Measurements from ENCODE around the gene AGBL1.

Gene AGBL1

DNA sequence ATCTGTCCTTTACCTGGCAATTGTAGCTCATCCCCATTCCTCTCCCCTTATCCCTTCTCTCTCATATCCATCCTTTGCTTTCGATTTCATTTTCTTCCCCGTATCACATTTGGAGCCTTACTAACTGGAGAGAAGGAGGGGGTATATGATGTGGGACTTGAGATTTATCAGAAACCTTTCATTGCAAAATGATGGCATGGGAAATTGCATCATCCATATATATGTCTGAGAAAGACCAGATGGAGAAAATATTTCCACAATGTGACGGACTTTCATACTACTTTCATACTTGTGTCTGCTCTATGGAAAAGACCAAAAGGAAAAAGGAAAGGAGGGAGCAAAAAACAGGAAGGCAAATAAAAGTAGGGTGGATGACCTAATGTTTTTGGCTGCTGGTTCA, 675.2 kb downstream of the AGBL1 start:
- no peak for DNase-seq

DNA sequence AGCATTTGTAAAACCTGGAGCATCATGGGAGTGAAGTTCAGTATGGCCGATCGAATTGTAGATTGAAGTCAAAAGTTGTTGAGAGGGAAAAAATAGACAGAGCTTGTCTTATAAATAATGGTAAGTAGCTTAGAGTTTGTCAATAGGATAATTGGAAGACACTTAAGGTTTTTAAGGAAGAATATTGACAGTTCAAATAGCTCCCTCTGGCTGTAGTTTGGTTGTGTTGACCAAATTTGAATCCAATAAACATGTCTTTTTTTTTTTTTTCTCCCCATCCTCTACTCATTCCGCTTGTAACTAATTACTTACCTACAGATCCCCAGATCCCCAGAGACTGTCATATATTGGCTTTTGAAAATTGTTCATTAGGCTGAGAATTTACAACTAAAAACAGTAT, 677.0 kb downstream of the AGBL1 start:
- no peak for DNase-seq

DNA sequence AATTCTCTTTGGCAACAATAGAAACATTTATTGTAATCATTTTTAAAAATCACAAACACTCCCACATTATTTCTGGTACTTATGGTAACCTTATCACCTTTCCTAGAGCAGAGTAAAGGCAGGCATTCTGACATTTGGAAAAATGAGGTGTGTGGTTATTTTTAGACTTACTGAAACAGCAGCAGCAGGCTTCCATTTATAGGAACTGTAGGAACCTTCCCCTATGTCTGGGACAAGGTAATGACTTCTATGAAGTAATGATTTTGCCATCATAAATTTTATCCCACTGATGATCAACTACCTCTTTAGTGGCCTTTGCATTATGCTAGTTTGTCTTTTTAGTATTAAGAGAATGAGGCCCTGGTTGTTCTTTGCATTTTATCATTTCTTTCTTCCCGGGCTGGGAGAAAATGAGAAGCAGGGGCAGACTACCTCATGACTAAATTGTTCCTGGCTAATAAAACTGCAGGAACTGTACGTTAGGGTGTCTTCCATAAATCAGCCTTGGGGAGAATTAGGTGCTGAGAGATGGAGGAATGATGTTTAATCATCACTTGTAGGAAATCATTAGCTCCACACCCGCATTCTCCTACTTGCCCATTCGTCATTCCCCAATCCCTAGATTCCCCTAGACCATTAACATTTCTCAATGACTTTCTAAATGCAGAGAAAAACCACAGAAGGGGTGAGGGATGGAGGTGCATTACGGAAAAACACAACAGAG, 680.3 kb downstream of the AGBL1 start:
- DNase-seq: no peak

DNA sequence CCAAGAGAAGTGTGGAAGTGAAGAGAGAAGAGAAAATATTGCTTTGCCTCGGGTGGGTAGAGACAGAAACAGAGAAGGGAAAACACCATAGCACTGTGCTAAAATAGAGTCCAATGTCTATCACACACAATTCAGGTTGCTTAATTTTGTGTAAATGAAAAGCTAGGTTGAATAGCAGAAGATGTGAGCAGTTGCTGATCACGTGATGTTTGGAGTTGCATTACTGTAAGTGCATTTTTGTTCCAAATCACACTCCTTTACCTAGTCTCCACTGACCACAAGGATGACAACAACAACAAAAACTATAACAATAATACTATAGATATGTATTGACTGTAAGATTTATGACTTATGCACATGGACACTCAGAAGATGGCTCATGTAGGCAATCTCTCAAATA, 683.2 kb downstream of the AGBL1 start:
- DNase-seq: no peak

DNA sequence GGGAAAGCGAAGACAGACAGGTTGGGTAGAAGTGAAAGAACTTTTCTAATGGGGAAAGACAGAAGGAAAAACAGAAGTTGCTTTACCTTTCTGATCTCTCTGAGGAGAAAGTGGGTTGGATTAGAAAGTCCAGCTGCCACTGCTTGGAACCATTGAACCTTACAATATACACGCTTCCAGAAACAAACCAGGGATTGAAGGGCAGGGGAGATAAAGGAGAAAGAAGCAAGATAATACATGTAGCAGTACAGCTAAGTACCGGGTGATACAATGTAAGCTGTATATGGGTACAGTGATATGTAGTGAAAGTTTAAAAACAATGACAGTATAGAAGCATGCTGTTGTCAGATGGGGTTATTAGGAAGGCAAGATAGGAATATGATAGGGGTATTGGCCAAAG, 684.4 kb downstream of the AGBL1 start:
- DNase-seq: no peak

DNA sequence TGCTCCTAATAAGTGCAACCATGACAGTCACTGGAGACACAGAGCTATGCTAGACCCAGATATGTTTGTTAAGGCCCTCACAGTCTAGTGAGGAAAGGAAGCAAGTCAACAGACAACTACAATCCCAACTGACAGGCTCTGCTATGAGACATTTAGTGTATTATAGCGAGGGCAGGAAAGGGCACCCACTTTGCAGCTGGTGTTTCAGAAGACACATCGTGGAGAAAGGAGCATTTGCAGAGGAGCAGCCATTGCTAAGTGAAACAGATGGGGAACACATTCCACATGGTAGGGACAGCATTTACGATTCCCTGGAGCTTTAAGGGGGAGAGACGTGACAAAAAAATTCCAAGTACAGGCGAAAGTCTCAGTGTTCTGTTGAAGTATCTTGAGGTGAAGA, 685.6 kb downstream of the AGBL1 start:
- no peak for DNase-seq

DNA sequence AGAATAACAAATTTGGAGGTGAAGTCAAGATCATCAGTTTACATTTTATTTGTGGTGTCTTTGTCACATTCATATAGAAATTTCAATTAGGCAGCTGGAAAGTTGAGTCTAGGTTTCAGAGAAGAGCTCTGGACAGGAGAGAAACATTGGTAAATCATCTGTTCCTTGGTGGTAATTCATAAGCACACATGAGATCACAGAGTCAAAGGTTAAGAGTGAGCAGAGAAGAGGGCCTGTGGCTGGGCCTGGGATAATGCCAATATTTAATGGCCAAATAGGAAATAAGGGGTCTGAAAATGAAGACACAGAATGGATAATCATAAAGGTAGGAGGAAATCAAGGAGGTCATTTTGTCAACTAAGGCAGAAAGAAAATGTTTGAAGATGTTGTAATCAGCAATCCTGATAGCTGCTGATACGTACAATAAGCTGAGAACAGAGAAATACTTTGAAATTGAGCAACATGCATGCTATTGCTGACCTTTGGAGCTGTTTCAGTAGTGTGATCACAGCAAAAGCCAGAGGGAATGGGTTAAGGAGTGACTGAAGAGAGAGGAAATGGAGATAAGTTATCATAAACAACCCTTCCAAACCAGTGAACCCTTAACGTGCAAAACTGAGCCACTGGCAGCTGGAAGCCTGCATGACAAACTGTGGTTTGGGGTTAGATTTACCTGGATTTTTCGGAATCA, 692.8 kb downstream of the AGBL1 start:
- DNase-seq: no peak

DNA sequence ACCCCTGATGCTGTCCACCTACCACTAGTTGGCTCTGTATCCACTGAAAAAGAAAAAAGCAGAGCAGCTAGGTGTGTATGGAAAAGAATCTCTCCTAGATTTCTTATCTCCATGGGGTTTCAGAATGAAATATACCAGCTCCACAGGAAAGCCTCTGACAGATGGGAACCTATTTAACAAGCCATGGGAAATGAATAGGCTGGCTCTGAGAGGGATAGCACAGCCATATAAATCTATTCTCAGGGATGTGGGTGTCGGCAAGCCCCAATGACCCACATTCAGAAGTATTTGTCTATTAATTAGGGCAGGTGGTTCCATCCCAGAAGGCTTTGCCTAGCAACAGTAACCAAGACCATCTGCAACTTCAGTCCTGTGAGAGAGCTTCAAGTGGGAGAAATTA, 694.1 kb downstream of the AGBL1 start:
- no peak for DNase-seq

DNA sequence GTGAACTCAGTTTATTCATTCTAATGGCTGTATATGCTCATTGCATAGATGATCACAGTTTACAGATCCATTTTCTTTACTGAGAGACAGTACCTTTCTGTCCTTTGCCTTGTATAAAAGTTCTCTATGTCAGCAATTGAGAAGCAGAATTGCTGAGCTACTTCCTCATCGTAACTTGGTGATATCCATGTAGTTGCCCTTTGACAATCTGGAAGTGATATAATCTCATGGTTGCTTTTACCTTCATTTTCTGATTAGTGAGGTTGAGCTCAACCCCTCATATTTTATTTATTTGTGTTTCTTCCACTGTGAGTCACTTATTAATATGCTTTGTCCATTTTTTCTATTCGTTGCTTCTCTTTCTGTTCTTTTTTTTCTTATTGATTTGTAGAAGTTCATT, 696.5 kb downstream of the AGBL1 start:
- DNase-seq: no peak

DNA sequence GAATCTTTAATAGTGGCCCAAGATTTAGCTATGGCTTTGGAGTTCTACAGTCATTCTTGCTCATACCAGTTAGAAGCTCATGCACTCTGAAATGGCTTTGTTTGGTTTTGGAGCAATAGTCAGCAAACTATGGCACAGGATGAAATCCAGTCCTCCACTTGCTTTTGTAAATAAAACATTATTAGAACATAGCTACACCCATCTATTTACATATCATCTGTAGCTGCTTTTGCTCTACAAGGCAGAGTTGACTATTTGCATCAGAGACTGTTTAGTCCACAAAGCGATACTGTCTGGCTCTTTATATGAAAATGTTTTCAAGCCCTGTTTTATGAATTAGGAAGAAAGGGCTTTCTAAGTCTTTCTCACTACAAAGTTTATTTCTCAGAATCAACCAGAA, 716.9 kb downstream of the AGBL1 start:
- DNase-seq: no peak

DNA sequence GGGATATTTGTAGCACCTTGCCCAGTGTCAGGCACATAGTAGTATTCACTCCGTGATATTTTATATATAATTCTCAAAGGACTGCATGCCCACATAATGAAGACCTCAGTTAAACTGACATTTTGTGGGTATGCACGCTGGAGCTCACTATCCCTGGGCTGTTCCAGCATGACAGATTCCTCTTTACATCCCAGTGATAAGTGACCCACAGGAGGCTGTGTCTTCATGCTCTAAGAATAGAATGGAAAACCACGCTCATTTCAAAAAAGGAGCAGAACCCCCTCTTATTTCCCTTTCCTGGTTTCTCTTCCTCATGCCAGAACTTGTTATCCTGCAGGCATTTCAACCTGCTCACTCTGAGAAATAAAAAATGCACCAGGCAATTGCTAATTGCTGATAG, 717.5 kb downstream of the AGBL1 start:
- DNase-seq: no peak

DNA sequence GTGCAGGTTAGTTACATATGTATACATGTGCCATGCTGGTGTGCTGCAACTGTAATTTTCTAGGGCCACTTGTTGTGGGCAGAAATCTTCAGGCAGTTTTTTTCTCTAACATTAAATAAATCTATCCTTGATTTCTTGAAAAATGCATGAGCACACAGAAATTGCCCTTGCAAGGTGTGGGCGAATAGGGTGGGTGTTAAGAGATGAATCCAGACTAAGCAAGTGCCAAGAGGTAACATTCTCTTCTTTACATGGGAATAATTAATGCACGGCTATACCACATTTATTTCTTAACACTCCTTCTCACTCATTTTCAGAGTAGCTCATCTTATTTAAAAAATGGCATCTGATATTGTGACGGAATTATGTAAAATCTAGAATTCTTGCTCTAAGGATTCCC, 719.6 kb downstream of the AGBL1 start:
- DNase-seq: no peak

DNA sequence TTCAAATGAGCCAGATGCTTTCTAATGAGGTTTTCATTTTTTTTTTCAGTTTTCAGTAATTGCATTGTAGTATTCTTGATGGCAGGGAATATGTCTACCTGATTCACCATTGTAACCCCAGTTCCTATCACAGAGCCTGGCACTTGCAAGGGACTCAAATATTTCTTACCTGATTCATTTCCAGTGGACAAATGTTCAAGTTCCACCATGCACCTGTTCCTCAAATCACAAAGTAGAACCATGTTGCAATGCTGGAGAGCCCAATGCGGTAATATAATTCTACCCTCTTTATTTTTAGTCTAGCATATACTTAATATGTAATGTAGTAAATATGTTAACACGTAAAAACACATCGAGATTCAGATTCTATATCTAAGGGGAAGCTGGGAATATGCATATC, 722.6 kb downstream of the AGBL1 start:
- DNase-seq: no peak

DNA sequence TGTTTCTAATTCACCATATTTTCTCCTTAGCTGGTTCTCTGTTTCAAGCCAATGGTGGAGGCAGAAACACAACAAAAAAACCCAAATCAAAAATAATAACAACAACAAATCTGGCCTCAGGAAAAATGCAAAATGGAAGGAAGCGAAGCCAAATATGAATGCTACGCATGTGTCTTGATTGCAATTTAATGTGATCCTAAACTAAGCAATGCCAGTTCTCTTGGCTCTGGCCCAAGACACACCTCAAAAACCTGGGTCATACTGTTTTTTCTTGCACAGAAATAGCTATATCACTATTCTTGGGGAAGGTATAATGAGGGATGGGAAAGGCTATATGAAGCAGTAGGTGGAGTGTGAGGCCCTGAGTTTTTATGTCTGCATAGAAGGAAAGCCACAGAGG, 724.7 kb downstream of the AGBL1 start:
- no peak for DNase-seq

DNA sequence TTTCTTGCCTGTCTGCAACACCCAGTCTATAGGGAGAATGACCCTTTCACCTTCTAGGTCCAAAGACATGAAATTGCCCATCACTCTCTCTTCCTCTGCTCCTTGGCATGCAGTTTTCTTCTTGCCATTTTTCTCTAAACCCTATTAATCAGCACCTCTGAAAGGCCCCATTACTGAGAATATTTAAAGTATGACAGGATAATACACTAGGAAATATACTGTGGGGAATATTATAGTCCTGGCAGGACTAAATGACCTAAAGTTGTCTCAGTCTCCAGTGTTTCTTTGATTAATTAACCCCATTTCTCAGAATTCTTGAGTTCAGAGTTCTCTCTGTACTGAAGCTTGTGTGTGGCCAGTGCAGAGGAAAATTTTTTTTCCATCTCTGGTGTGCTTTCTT, 730.7 kb downstream of the AGBL1 start:
- no peak for DNase-seq

DNA sequence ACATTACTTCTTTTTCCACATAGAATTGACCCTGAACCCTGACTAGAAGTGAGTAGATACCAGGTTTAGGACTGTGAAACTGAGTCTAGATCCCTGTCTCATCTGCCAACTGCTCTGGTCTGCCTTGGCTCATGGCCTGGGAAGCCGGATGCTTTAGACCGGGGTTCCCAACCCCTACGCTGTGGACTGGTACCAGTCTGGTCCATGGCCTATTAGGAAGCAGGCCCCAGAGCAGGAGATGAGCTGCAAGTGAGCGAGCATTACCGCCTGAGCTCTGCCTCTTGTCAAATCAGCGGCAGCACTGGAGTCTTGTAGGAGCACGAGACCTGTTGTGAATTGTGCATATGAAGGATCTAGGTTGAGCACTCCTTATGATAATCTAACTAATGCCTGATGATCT, 734.2 kb downstream of the AGBL1 start:
- DNase-seq: no peak

DNA sequence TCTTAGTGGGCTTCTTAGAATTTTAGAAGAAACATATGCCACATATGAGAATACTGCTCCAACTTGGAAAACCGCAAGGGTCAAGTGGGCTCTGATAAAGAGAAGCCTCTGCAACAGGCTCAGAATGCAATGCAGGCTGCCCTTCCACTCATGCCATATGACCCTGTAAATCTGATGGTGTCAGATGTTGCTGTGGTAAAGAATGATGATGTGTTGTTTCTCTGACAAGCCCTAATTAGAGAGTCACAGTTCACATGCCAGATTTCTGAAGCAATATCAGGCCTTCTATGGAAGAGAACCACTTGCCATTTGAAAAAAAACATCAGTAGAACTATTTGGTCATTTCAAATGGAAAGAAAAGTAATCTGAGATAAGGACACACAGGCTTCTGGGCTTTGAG, 749.6 kb downstream of the AGBL1 start:
- DNase-seq: no peak

DNA sequence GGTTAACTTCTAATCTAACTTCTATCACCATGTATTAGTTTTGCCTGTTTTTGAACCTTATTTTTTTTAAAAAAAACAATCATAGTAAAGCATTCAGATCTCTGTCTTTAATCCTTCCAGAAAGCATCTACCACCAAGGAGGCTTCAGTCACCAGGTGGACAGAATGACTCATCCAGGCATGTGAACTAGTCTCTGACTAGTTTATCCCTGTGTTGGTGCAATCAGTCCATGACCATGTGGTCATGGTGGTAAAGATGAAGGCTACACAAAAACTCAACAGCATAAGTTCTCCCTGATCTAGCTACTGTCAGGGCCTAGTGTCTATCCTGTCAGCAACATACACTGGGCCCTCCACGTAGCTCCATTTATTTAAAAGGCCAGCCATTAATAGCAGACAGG, 750.6 kb downstream of the AGBL1 start:
- no peak for DNase-seq

DNA sequence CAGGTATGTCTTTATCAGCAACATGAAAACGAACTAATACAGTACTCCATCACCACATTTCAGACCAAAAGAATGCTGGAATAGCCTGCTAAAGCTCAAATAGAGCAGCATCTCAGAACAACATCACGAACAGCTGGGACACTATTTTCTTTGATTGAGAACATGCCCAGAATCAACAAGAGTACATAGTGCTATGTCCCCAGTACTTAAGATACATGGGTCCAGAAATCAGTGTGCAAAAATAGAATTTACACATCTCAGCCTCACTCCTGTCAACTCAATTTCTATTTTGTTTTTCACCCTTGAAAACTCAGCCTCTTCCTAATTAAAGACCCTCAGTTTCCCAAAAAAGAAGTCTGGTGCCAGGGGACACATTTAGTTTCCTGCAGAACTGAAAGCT, 753.9 kb downstream of the AGBL1 start:
- DNase-seq: no peak

DNA sequence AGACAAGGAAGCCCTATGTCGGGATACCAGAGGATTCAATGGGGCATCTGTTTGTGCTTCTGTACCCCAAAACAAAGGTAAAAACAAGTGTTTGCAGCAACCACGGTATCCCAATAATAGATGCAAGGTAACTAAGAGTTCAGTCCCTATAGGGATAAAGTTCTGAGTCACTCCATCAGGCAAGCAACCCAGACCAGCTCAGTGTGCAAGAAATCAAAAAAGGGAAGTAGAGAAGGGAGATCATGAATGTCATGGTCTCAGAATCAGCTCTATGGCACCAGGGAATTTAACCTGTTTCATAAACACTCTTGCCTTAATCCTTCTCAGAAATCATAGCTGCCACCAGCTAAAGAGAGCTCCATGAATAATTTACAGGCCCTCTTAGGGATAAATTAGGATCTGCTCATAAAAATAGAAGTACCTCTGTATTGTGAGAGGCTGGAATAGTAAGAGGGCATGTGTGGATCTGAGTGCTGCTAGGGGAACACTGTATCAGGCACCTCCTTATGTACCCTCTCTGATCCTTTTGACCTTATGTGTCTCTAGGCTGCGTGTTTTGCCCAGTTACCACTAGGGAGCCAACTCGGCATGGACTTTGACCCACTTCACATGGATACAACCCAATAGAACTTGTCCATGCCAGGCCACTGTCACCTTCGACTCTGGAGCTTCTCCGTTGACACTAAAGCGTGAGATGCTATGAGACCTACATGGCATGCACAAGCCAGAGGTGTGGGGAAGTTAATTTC, 754.6 kb downstream of the AGBL1 start:
- no peak for DNase-seq

DNA sequence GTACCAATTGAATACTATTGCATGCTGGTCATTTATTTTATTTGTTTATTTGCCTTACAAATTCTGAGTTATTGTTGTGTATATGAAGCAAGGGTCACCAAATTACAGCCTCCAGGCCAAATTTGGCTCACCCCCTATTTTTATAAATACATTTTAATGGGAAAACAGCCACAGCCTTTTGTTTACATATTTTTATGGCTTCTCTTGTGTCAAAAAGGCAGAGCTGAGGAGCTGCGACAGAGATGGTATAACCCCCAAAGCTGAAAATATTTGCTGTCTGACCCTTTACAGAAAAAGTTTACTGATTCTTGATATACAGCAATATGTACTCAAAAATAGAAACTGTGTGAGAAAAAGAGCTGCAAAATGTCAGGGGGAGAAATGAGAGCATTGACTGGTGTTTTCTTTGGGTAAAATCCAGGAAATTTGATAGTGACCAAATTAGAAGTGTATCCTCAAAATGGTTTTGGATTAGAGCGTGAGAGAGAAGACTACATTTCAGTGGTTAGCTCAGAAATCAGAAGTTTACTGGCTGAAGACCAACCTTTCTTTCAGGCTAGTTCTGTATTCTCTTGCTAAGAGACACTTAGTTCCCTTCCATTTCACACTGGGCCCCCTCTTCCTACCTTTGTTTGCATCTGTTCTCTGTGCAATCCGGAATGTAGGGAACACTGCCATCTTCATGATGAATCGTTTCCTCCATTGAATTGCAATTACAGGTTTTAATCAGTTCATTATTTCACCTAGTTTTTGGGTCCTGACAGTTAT, 757.8 kb downstream of the AGBL1 start:
- DNase-seq: no peak

DNA sequence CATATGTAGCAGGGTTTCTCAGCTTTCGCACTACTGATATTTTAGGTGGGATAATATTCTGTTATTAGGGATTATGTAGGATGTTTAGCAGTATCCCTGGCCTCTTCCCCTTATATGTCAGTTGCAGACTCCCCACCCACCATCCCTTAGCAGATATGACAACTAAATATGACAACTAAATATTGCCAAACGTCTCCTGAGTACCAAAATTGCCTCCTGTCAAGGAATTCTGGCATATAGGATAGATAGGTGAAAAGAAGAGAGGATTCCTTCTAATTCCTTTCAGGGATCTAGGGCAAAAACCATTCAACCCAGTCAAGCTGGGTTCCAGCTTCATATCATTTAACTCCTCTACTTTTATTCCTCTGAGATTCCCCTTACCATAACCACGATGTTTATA, 759.8 kb downstream of the AGBL1 start:
- no peak for DNase-seq

DNA sequence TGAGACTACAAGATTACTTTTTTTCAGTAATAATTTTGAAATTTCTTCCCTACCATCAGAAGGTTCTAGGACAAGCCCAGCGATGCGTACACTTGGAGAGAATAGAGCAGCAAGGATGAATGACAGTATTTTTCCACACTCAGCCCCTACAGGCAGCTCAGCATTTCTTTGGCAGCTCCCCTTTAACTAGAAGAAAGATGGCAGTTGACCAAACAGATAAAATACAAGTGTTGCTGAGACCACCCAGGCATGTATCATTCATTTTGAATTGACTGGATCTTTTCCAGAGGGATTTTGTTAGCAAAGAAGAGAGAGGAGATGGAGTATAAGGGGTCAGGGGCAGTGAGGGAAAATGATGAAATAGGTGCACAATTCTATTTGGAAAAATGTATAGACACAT, 761.3 kb downstream of the AGBL1 start:
- no peak for DNase-seq

DNA sequence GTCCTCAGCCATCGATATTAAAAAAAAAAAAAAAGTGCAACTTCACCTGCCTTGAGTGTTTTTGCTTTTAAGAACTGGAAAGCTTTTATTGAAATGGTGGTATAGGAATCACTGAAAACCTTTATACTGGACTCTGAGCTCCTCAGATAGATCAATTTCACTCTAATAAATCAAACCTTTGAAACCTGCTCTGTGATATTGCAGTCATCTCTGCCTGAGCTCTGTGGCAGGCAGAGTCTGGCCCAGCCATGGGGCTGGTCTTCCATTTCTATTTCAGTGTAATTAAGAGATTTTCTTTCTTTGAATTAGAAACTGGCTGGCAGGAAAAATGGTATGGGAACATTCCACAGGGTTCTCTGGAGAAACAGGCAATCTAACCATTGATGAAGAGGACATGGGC, 762.5 kb downstream of the AGBL1 start:
- DNase-seq: no peak
